ENCODE measurements around the gene TMOD1.

The TMOD1 gene

GRCh38 chr9:97647996-97648395, 146.5 kb downstream of the TMOD1 start:
- DNase-seq: no peak
